PC-9 (cell line): ENCODE data around the gene SOCS7.

Experiments
- EZH2 ChIP-seq: fragments of 200-600 bp; sonication (generic); IDR thresholded peaks from 2 replicates; pipeline ENCODE4 v1.8.0; 2017; ENCODE audit warnings: antibody characterized with exemption, low read depth
- TF ChIP-seq, protein P1 (sequence below): fragments of 200-600 bp; sonication (generic); conservative IDR thresholded peaks from 2 replicates; pipeline ENCODE4 v1.6.1; 2017; ENCODE audit warnings: mixed run types, antibody characterized with exemption, mild to moderate bottlenecking, moderate library complexity

DNA sequence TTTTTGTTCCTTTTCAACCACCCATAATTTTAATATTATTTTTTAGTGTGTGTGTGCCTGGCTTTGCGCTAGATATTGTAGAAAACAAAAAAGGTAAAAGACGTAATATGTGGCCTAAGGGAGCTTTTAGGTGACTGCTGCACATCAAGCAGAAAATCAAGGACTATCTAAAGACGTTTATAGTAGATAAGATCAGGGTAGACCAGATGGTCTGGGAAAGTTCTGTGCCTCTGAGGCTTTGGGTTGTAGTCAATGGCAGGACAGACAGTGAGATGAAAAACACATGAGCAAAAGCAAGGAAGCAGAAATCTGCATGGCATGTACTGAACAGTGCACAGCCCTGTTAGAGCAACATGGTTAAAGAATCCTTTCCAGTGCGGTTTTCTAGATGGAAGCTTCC, 49.8 kb downstream of the SOCS7 start:
- TF ChIP-seq, protein P1, sequence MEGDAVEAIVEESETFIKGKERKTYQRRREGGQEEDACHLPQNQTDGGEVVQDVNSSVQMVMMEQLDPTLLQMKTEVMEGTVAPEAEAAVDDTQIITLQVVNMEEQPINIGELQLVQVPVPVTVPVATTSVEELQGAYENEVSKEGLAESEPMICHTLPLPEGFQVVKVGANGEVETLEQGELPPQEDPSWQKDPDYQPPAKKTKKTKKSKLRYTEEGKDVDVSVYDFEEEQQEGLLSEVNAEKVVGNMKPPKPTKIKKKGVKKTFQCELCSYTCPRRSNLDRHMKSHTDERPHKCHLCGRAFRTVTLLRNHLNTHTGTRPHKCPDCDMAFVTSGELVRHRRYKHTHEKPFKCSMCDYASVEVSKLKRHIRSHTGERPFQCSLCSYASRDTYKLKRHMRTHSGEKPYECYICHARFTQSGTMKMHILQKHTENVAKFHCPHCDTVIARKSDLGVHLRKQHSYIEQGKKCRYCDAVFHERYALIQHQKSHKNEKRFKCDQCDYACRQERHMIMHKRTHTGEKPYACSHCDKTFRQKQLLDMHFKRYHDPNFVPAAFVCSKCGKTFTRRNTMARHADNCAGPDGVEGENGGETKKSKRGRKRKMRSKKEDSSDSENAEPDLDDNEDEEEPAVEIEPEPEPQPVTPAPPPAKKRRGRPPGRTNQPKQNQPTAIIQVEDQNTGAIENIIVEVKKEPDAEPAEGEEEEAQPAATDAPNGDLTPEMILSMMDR = no peak
- TF ChIP-seq EZH2 = no peak
